ENCODE measurements around the gene PHTF1. TPM values are rescaled to one million over a fixed set of nuclear protein-coding genes. Genes with fewer than 3 reads are reported as not detected.

PHTF1 gene
- total RNA-seq, 1 donor from 2014 or later, result 27.1 TPM

DNA sequence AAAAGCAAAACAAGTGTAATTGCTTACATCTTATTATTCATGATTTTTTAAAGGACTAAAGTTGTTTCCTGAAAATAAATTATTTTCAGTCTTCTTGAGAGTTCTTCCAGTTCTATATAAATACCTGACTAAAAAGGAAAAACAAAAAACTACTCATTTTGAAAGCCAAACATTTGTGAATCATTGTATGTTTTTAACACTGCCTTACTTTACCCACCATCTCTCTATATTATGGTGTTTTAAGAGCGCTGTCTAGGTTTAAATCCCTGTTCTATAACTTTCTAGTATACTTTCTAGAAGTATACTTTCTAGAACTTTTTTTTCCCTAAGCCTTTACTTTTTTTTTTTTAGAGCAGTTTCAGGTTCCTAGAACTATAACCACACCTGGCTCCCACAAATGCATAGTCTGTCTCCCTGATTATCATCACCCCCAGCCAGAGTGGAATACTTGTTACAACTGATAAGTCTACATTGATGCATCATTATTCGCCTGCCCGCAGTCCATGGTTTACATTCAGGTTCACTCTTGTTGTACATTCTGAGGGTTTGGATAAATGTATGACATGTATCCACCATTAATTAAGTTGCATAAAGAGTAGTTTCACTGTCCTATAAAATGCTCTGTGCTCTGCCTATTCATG is 43.2 kb upstream of the PHTF1 start:
- DNase-seq (ENCODE audit: extremely low spot score, unreplicated experiment), result no peak
- peaks cover 26% of the 10 kb centered on the region for H3K36me3 Mint-ChIP-seq
- TF ChIP-seq, protein P1, sequence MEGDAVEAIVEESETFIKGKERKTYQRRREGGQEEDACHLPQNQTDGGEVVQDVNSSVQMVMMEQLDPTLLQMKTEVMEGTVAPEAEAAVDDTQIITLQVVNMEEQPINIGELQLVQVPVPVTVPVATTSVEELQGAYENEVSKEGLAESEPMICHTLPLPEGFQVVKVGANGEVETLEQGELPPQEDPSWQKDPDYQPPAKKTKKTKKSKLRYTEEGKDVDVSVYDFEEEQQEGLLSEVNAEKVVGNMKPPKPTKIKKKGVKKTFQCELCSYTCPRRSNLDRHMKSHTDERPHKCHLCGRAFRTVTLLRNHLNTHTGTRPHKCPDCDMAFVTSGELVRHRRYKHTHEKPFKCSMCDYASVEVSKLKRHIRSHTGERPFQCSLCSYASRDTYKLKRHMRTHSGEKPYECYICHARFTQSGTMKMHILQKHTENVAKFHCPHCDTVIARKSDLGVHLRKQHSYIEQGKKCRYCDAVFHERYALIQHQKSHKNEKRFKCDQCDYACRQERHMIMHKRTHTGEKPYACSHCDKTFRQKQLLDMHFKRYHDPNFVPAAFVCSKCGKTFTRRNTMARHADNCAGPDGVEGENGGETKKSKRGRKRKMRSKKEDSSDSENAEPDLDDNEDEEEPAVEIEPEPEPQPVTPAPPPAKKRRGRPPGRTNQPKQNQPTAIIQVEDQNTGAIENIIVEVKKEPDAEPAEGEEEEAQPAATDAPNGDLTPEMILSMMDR (conservative IDR thresholded peaks at IDR 0.05), result no peak
- peaks cover 22% of the 10 kb centered on the region for H3K4me1 Mint-ChIP-seq (ENCODE audit: unreplicated experiment)
- H3K27me3 Mint-ChIP-seq, result no peaks in the 10 kb centered on the region
- H3K4me3 Mint-ChIP-seq, result no peak overlapping the region
- H3K9me3 Mint-ChIP-seq, result no peaks in the 10 kb centered on the region
- H3K27ac Mint-ChIP-seq, result no peak overlapping the region

DNA sequence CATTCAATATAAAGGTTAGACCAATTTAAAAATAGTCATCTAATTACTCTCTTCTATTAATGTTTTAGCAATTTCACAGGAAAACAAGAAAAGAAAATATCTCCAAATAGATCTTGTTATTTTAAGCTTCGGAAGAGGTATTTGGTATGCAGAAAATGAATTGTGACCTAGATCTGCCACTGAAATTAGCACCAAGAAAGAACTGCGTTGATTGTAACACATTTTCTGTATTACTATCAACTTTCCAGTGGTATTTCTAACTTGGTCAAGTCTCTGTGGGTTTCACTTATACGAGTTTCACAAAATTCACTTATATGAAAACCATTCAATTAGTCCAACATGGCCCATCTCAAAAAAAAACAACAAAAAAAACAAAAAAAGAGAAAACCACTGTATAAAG is 41.2 kb upstream of the PHTF1 start:
- no peaks in the 10 kb centered on the region for H3K9me3 Mint-ChIP-seq
- peaks cover 20% of the 10 kb centered on the region for H3K4me1 Mint-ChIP-seq (ENCODE audit: unreplicated experiment)
- peaks cover 30% of the 10 kb centered on the region for H3K36me3 Mint-ChIP-seq
- no peak overlapping the region for H3K4me3 Mint-ChIP-seq
- TF ChIP-seq, protein P1 (conservative IDR thresholded peaks at IDR 0.05), result no peak
- H3K27ac Mint-ChIP-seq, result no peak overlapping the region
- no peak for DNase-seq (ENCODE audit: extremely low spot score, unreplicated experiment)
- no peaks in the 10 kb centered on the region for H3K27me3 Mint-ChIP-seq

DNA sequence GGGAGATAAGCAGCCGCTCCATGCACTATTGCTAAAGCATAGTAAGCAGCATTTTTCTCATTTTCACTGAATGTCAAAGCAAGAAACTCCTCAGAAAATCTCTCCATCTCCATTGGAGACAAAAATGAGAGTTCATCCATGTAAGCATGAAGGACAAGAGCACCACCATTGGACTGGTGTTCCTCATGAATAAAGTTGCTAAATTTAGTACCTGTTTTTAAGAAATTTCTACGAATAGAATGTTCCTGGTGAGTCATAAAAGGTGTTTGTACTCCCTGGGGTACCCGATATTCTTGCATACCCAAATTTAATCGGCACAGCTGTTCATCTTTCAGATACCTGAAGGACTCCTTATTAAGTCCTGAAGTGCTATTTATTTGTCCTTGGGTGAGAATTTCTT is 38.2 kb upstream of the PHTF1 start:
- peaks cover 5% of the 10 kb centered on the region for H3K9me3 Mint-ChIP-seq
- H3K4me1 Mint-ChIP-seq (ENCODE audit: unreplicated experiment), result peaks cover 10% of the 10 kb centered on the region
- peaks cover 35% of the 10 kb centered on the region for H3K36me3 Mint-ChIP-seq
- no peak overlapping the region for H3K4me3 Mint-ChIP-seq
- TF ChIP-seq, protein P1 (conservative IDR thresholded peaks at IDR 0.05), result no peak
- no peak for DNase-seq (ENCODE audit: extremely low spot score, unreplicated experiment)
- no peak overlapping the region for H3K27ac Mint-ChIP-seq
- no peaks in the 10 kb centered on the region for H3K27me3 Mint-ChIP-seq

DNA sequence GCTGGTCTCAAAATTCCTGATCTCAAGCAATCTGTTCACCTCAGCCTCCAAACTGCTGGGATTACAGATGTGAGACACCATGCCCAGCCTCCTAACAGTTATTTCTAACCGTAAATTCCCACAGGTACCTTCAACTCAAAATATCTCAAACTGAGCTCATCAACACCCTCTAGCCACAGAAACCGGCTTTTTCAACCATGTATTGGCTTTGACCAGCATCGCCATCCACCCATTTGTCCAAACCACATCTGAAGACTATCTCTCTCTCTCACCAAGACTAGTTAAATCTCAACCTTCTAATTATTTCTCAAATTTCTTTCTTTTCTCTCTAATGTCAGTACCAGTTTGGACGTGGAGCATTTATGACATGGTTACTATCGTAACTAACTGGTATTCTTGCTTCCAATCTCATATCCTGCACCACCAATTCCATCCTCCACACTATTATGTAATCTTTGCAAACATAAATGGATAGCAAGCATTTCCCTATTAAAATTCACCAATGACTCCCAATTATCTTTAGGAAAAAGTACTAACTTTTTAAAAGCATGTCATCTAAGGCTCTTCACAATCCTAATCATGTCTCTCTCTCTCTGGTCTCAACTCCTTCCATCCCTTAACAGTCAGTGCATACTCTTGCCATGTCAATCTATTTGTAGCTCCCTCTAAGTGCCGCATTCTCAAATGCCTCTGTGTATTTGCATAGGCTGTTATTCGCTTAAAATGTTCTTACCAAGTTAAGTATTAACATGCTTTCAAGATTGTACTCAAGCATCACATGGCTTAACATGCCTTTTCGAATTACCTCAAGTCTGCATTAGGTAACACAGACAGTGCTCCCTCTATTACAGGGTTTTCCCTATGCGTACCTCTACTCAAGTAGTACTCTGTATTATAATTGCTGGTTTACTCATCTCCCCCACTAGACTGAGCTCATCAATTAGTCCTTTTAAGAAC is 34.9 kb upstream of the PHTF1 start:
- peaks cover 39% of the 10 kb centered on the region for H3K36me3 Mint-ChIP-seq
- no peak overlapping the region for H3K27ac Mint-ChIP-seq
- H3K4me1 Mint-ChIP-seq (ENCODE audit: unreplicated experiment), result peaks cover 5% of the 10 kb centered on the region
- no peak overlapping the region for H3K4me3 Mint-ChIP-seq
- DNase-seq (ENCODE audit: extremely low spot score, unreplicated experiment), result no peak
- TF ChIP-seq, protein P1 (conservative IDR thresholded peaks at IDR 0.05), result no peak
- no peaks in the 10 kb centered on the region for H3K27me3 Mint-ChIP-seq
- H3K9me3 Mint-ChIP-seq, result peaks cover 5% of the 10 kb centered on the region

DNA sequence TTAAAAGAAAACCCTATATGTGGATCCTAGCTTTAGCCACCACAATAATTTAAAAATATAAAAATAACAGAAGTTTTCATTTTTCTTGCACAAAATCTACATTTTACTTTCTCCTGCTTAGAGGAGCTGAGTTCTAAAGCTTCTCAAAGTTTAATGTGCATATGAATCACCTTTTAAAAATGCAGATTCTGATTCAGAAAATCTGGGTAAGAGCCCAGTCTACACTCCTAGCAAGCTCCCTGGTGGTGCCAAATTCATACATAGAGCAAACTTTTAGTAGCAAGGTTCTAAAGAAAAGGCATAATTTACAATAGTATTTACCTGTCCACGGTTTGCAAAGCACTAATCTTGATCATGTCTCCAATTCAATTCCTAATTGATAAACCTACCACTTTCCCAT is 33.7 kb upstream of the PHTF1 start:
- H3K27ac Mint-ChIP-seq, result no peak overlapping the region
- TF ChIP-seq, protein P1 (conservative IDR thresholded peaks at IDR 0.05), result no peak
- DNase-seq (ENCODE audit: extremely low spot score, unreplicated experiment), result no peak
- no peak overlapping the region for H3K4me3 Mint-ChIP-seq
- no peaks in the 10 kb centered on the region for H3K27me3 Mint-ChIP-seq
- peaks cover 40% of the 10 kb centered on the region for H3K36me3 Mint-ChIP-seq
- peaks cover 5% of the 10 kb centered on the region for H3K9me3 Mint-ChIP-seq
- H3K4me1 Mint-ChIP-seq (ENCODE audit: unreplicated experiment), result peaks cover 5% of the 10 kb centered on the region

Data from type B pancreatic cell (in vitro differentiated cells).